Hepatocyte (in vitro differentiated cells): Measurements from ENCODE around the gene RCBTB2. TPM values are rescaled to one million over a fixed set of nuclear protein-coding genes. Genes with fewer than 3 reads are reported as not detected.

Source experiments
- DNase-seq: peaks from one replicate; pipeline ENCODE4 v3.0.0-alpha.2; 2016; ENCODE audit warnings: low spot score
- H2AFZ ChIP-seq: fragments of 200-600 bp; sonication (generic); 2 replicates; pipeline ENCODE4 v1.6.0; 2016; ENCODE audit warnings: antibody characterized with exemption, mild to moderate bottlenecking
- H3K27ac ChIP-seq: fragments of 200-600 bp; sonication (generic); 2 replicates; pipeline ENCODE4 v1.5.1; 2016; ENCODE audit warnings: mild to moderate bottlenecking
- H3K27me3 ChIP-seq: fragments of 200-600 bp; sonication (generic); 2 replicates; pipeline ENCODE4 v1.6.1; 2016
- H3K36me3 ChIP-seq: fragments of 200-600 bp; sonication (generic); replicated peaks from 2 replicates; pipeline ENCODE4 v1.5.1; 2016; ENCODE audit warnings: low read depth; ENCODE audit not compliant: insufficient read depth
- H3K4me1 ChIP-seq: fragments of 200-600 bp; sonication (generic); 2 replicates; pipeline ENCODE4 v1.5.1; 2016; ENCODE audit warnings: mild to moderate bottlenecking, moderate library complexity; ENCODE audit not compliant: insufficient read depth
- H3K4me2 ChIP-seq: fragments of 200-600 bp; sonication (generic); 2 replicates; pipeline ENCODE4 v1.6.0; 2016
- H3K4me3 ChIP-seq: fragments of 200-600 bp; sonication (generic); 2 replicates; pipeline ENCODE4 v1.5.1; 2016; ENCODE audit warnings: mild to moderate bottlenecking
- H3K79me2 ChIP-seq: fragments of 200-600 bp; sonication (generic); 2 replicates; pipeline ENCODE4 v1.6.0; 2017; ENCODE audit warnings: mild to moderate bottlenecking
- H3K9me2 ChIP-seq: fragments of 200-600 bp; sonication (generic); replicated peaks from 2 replicates; pipeline ENCODE4 v1.6.0; 2017; ENCODE audit warnings: mild to moderate bottlenecking; ENCODE audit not compliant: insufficient read depth
- H3K9me3 ChIP-seq: fragments of 200-600 bp; sonication (generic); 2 replicates; pipeline ENCODE4 v1.5.1; 2016; ENCODE audit warnings: low read depth, mild to moderate bottlenecking
- H4K20me1 ChIP-seq: fragments of 200-600 bp; sonication (generic); 2 replicates; pipeline ENCODE4 v1.6.0; 2016; ENCODE audit warnings: mild to moderate bottlenecking; ENCODE audit not compliant: insufficient read depth, poor library complexity, severe bottlenecking
- CTCF ChIP-seq: fragments of 200-600 bp; sonication (generic); IDR thresholded peaks from 2 replicates; pipeline ENCODE4 v1.5.1; 2016; ENCODE audit warnings: antibody characterized with exemption, mild to moderate bottlenecking; ENCODE audit not compliant: poor library complexity
- EZH2 ChIP-seq: fragments of 200-600 bp; sonication (generic); IDR thresholded peaks from 2 replicates; pipeline ENCODE4 v1.6.1; 2016; ENCODE audit warnings: antibody characterized with exemption, mild to moderate bottlenecking, borderline replicate concordance
- EZH2phosphoT487 ChIP-seq: fragments of 200-600 bp; sonication (generic); IDR thresholded peaks from one replicate; pipeline ENCODE4 v1.6.1; 2018; ENCODE audit warnings: antibody characterized with exemption, mild to moderate bottlenecking, low read depth, moderate library complexity; ENCODE audit not compliant: unreplicated experiment, severe bottlenecking
- WGBS: methylation state at CpG from one replicate; pipeline ENCODE4 v1.1.6; 2016; ENCODE audit warnings: low lambda C conversion rate; ENCODE audit errors: missing lambda C conversion rate; 5-methylcytosine and 5-hydroxymethylcytosine counted together
- polyA plus RNA-seq: library from polyadenylated mRNA; unstranded; fragments of >200 nt; fragmentation: Nextera tagmentation; extraction: Ambion mirVana; gene quantifications from 2 replicates; pipeline ENCODE4 v1.2.1, GENCODE V29; 2016
- total RNA-seq: library from RNA; depleted of rRNA; stranded (reverse); fragments of >200 nt; gene quantifications from 2 replicates; pipeline ENCODE4 v1.2.3, GENCODE V29; 2014

Gene RCBTB2
- total and polyA plus RNA-seq, 2 experiments from 2014 or later, result 8.8 to 12.2 TPM

DNA sequence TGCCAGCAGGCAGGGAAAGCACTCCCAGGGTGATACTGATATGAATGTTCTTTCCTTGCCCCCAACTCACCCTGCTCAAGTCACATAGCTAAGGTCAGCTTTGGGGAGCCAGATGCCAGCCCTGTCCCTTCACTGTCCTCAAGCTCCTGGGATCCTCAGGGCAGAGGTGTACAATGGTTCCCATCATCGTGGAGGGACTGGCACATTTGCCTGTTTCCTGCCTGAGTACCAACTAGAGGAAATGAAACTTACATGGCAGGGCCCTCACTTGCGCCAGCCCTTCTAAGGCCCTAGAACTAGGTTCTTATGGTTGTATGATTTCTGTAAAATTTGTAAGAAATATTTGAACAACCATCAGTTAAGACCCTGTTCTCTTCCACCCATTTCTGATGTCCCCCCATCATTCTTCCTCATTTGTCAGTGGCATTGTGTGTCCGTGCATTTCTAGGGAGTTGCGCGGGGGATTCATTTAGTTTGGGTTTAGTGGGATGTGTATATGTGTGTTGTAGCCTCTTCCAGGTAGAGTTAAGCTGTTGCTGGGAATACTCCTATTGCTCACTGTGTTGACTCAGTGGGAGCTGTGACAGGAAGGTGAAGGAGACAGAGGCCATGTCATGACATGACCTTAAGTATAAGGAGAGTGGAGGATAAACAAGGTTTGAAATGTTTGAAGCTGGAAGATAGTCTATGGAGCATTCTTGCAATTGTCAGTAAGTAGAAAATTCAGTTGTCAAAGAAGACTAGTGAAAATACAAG, 41.3 kb upstream of the RCBTB2 start:
- H4K20me1 ChIP-seq, result no peaks in the 10 kb centered on the region
- no peak for DNase-seq
- no peak overlapping the region for H3K4me3 ChIP-seq
- no peaks in the 10 kb centered on the region for H3K36me3 ChIP-seq
- H3K79me2 ChIP-seq, result no peaks in the 10 kb centered on the region
- 98% methylated on average over 5 of the region's 5 CpGs for WGBS
- H3K27ac ChIP-seq, result no peak overlapping the region
- H3K4me2 ChIP-seq, result no peak overlapping the region
- peaks cover 14% of the 10 kb centered on the region for H3K4me1 ChIP-seq
- TF ChIP-seq CTCF, result no peak
- no peaks in the 10 kb centered on the region for H3K9me2 ChIP-seq
- H3K27me3 ChIP-seq, result no peaks in the 10 kb centered on the region
- H2AFZ ChIP-seq, result no peak overlapping the region
- H3K9me3 ChIP-seq, result no peaks in the 10 kb centered on the region

GRCh38 chr13:48573213-48574007, 40.5 kb upstream of the RCBTB2 start:
- Histone ChIP-seq H3K27ac (no peak overlapping the region), H3K9me2 (no peaks in the 10 kb centered on the region), H3K36me3 (no peaks in the 10 kb centered on the region), H2AFZ (no peak overlapping the region), H4K20me1 (no peaks in the 10 kb centered on the region), H3K27me3 (no peaks in the 10 kb centered on the region), H3K4me2 (no peak overlapping the region), H3K4me3 (no peak overlapping the region), H3K79me2 (no peaks in the 10 kb centered on the region), H3K9me3 (no peaks in the 10 kb centered on the region), H3K4me1 (peaks cover 22% of the 10 kb centered on the region)
- 88% methylated on average over 7 of the region's 7 CpGs for WGBS
- DNase-seq, result no peak
- TF ChIP-seq CTCF (no peak), EZH2phosphoT487 (no peak), EZH2 (no peak)

- Histone ChIP-seq H3K36me3 (no peaks in the 10 kb centered on the region), H3K27ac (peak overlapping the region; percentile 88), H3K4me1 (peaks cover 33% of the 10 kb centered on the region), H3K4me2 (peak overlapping the region; percentile 64), H2AFZ (peak overlapping the region; percentile 47), H3K4me3 (no peak overlapping the region), H3K9me3 (no peaks in the 10 kb centered on the region), H3K27me3 (no peaks in the 10 kb centered on the region), H3K79me2 (no peaks in the 10 kb centered on the region), H4K20me1 (no peaks in the 10 kb centered on the region), H3K9me2 (no peaks in the 10 kb centered on the region)
- WGBS, result 53% methylated on average over 9 of the region's 9 CpGs
- TF ChIP-seq EZH2phosphoT487 (no peak), CTCF (no peak), EZH2 (no peak)
- peak; percentile 38 for DNase-seq
Measured at GRCh38 chr13:48571126-48571913, 38.4 kb upstream of the RCBTB2 start.
